Measurements from ENCODE around the gene PTPN14. TPM values are rescaled to one million over a fixed set of nuclear protein-coding genes. Genes with fewer than 3 reads are reported as not detected.

The PTPN14 gene
- total and polyA plus RNA-seq, 2 of the 8 experiments (the other 6 are each of a cell fraction or from before 2014, with no cell fraction given) = 14.4 to 93.6 TPM

DNA sequence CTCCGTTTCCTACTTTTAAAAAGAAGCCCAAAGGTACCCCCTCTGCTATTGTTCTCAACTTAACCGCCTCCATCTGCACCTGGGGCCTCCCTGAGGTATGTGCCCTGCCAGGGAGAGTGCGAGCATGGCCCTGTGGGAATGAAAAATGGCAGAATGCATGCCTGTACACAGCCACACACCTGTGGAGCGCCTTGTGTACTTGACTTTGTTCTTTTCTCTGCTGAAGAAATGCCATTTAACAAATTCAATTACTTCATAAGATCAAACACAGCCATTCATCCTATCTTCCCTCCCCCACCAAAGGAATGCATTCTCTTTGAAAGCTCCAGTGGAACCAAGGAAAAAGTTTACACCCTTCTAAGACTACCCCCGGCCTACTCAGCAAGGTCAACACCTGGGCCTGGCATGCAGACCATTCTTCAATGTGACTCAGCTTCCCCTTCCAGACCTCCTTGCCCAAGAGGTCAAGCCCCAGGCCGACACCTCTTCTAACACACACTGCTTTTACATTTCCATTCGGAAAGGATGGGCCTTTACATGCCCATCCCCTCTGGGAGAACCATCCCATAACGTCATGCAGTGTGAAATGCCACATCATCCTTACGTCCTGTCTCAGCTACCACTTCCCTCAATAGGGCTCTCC lies 146.7 kb downstream of the PTPN14 start (continued):
- TF ChIP-seq CBX8 (IDR thresholded peaks at IDR 0.05; ENCODE audit: borderline replicate concordance, low read depth, low read length) = no peak
- TF ChIP-seq MAX (IDR thresholded peaks at IDR 0.05) = peak; percentile 7; the same call in 1 of the 2 replicates
- TF ChIP-seq HDAC2 (IDR thresholded peaks at IDR 0.05; ENCODE audit: borderline replicate concordance in 1 of 2, low read depth in 2 of 2, low read length in 2 of 2) = no peak
- peak; percentile 44 for TF ChIP-seq ASH2L (IDR thresholded peaks at IDR 0.05; ENCODE audit: low read length)
- TF ChIP-seq HDAC6 (IDR thresholded peaks at IDR 0.05; ENCODE audit: low read depth, low read length) = no peak
- 0 out of 2 replicates have a peak, but pooled peaks have one; percentile 51 for TF ChIP-seq RBBP5 (IDR thresholded peaks at IDR 0.05; ENCODE audit: borderline replicate concordance, low read depth, low read length)
- TF ChIP-seq SAP30 (IDR thresholded peaks at IDR 0.05; ENCODE audit: insufficient read depth, insufficient replicate concordance, low read length) = no peak
- peak; percentile 21; the same call in 1 of the 2 replicates for TF ChIP-seq TCF12 (IDR thresholded peaks at IDR 0.05; ENCODE audit: low read depth, low read length)
- no peak for TF ChIP-seq RAD21 (IDR thresholded peaks at IDR 0.05 in 1 of 2, conservative IDR thresholded peaks at IDR 0.05 in 1 of 2; ENCODE audit: low read depth in 2 of 2, low read length in 2 of 2)
- TF ChIP-seq RFX5 (IDR thresholded peaks at IDR 0.05; ENCODE audit: borderline replicate concordance, low read depth, low read length) = no peak
- no peak for TF ChIP-seq NRF1 (IDR thresholded peaks at IDR 0.05; ENCODE audit: low read depth, low read length)
- no peak for TF ChIP-seq TAF1 (IDR thresholded peaks at IDR 0.05; ENCODE audit: low read depth, low read length)
- no peak for TF ChIP-seq SP2 (IDR thresholded peaks at IDR 0.05; ENCODE audit: low read length)
- TF ChIP-seq POLR2AphosphoS5 (IDR thresholded peaks at IDR 0.05; ENCODE audit: low read depth, low read length) = no peak
- no peak for TF ChIP-seq JUN (IDR thresholded peaks at IDR 0.05; ENCODE audit: low read depth, low read length)
- TF ChIP-seq CBX5 (IDR thresholded peaks at IDR 0.05; ENCODE audit: low read depth, low read length) = no peak
- peak; percentile 74 for TF ChIP-seq CREB1 (IDR thresholded peaks at IDR 0.05)
- no peak for TF ChIP-seq CTCF (IDR thresholded peaks at IDR 0.05; ENCODE audit: control extremely low read depth in 1 of 3, insufficient read depth in 1 of 3, low read depth in 1 of 3, low read length in 3 of 3)
- TF ChIP-seq CEBPB (IDR thresholded peaks at IDR 0.05; ENCODE audit: low read depth, low read length) = no peak
- TF ChIP-seq CHD1 (IDR thresholded peaks at IDR 0.05; ENCODE audit: low read depth, low read length) = no peak
- TF ChIP-seq PHF8 (conservative IDR thresholded peaks at IDR 0.05; ENCODE audit: low read depth, low read length) = no peak
- TF ChIP-seq RNF2 (IDR thresholded peaks at IDR 0.05; ENCODE audit: borderline replicate concordance, low read depth, low read length, missing control alignments, poor library complexity, severe bottlenecking) = no peak
